H1 (cell line): ENCODE data around the gene YEATS2. TPM values are rescaled to one million over a fixed set of nuclear protein-coding genes. Genes with fewer than 3 reads are reported as not detected.

ENCODE experiments used
- CTCF ChIA-PET: fragments of 300-600 bp; sonication (Branson Sonifier 250); formaldehyde crosslinking; loops from one replicate; lab custom pipeline; 2021; ENCODE audit not compliant: partially characterized antibody; lab: Charles Lee
- POLR2A ChIA-PET: fragments of 300-600 bp; sonication (Branson Sonifier 250); formaldehyde crosslinking; loops from one replicate; lab custom pipeline; 2021; ENCODE audit warnings: inconsistent platforms; ENCODE audit not compliant: partially characterized antibody; lab: Charles Lee
- DNase-seq, 2 experiments: peaks; one replicate each; pipeline versions ENCODE4 v3.0.0 to v3.0.0-alpha.2; 2010 to 2022; ENCODE audit warnings: low spot score in 2 of 2, low read depth in 1 of 2, mixed read lengths in 1 of 2
- FAIRE-seq: peaks from 2 replicates; lab custom pipeline; 2011; peaks lifted over from hg19 to GRCh38; lab: Jason Lieb, UNC
- H2AFZ ChIP-seq: 2 replicates; pipeline ENCODE4 v1.8.1; 2012; ENCODE audit warnings: low read length, inconsistent platforms
- H2AK5ac ChIP-seq: 2 replicates; pipeline ENCODE4 v1.6.1; 2013; ENCODE audit warnings: low read depth, low read length
- H2BK120ac ChIP-seq: replicated peaks from 2 replicates; pipeline ENCODE3; 2013; ENCODE audit warnings: low read depth, low read length, inconsistent platforms
- H2BK12ac ChIP-seq: 2 replicates; pipeline ENCODE4 v1.6.1; 2013; ENCODE audit warnings: low read depth, low read length
- H2BK15ac ChIP-seq: 2 replicates; pipeline ENCODE4 v1.6.1; 2013; ENCODE audit warnings: low read length
- H2BK20ac ChIP-seq: 2 replicates; pipeline ENCODE4 v1.6.1; 2013; ENCODE audit warnings: low read length
- H2BK5ac ChIP-seq: 2 replicates; pipeline ENCODE4 v1.6.1; 2013; ENCODE audit warnings: low read depth, low read length
- H3K14ac ChIP-seq: 2 replicates; pipeline ENCODE4 v1.6.1; 2013; ENCODE audit warnings: inconsistent platforms; ENCODE audit not compliant: insufficient read length
- H3K18ac ChIP-seq: 2 replicates; pipeline ENCODE4 v1.6.1; 2013; ENCODE audit warnings: low read length; ENCODE audit errors: extremely low read depth
- H3K23ac ChIP-seq: 2 replicates; pipeline ENCODE4 v1.6.1; 2013; ENCODE audit warnings: inconsistent platforms; ENCODE audit not compliant: insufficient read length
- H3K23me2 ChIP-seq: 2 replicates; pipeline ENCODE4 v1.6.1; 2013; ENCODE audit warnings: low read depth, low read length
- H3K27ac ChIP-seq: 2 replicates; pipeline ENCODE4 v1.6.1; 2011; ENCODE audit warnings: low read depth, low read length, inconsistent platforms
- H3K27me3 ChIP-seq, 4 experiments: replicated peaks in 1 of 4; 1 replicate in 1 of 4; 2 replicates in 3 of 4; pipeline versions ENCODE4 v1.6.1 to v1.8.1; 2011 to 2013; ENCODE audit warnings: low read length in 3 of 4, mild to moderate bottlenecking in 3 of 4, inconsistent platforms in 2 of 4, mixed read lengths in 2 of 4, moderate library complexity in 1 of 4; ENCODE audit not compliant: control insufficient read depth in 3 of 4, insufficient read depth in 3 of 4; ENCODE audit errors: extremely low read depth in 1 of 4
- H3K36me3 ChIP-seq, 4 experiments: 2 replicates each; pipeline versions ENCODE4 v1.6.1 to v1.8.1; 2011 to 2013; ENCODE audit warnings: mild to moderate bottlenecking in 4 of 4, low read length in 3 of 4, moderate library complexity in 2 of 4, control low read depth in 1 of 4, inconsistent platforms in 1 of 4; ENCODE audit not compliant: insufficient read depth in 4 of 4, control insufficient read depth in 2 of 4
- H3K4ac ChIP-seq: replicated peaks from 2 replicates; pipeline ENCODE3; 2013; ENCODE audit warnings: low read length, low read depth, mixed read lengths, inconsistent platforms; ENCODE audit not compliant: insufficient read length
- H3K4me1 ChIP-seq, 4 experiments: replicated peaks in 1 of 4; 1 replicate in 1 of 4; 2 replicates in 3 of 4; pipeline versions ENCODE4 v1.6.1 to v1.8.1; 2011 to 2013; ENCODE audit warnings: low read length in 3 of 4, inconsistent platforms in 2 of 4, mixed read lengths in 1 of 4; ENCODE audit not compliant: insufficient read depth in 4 of 4, control insufficient read depth in 3 of 4
- H3K4me2 ChIP-seq, 2 experiments: 2 replicates each; pipeline versions ENCODE4 v1.6.1 to v1.8.1; 2011 to 2013; ENCODE audit warnings: low read depth in 2 of 2, low read length in 2 of 2, control low read depth in 1 of 2, inconsistent platforms in 1 of 2, mild to moderate bottlenecking in 1 of 2; ENCODE audit not compliant: insufficient read depth in 1 of 2
- H3K4me3 ChIP-seq, 4 experiments: fragments of 200-600, 300-600 bp in 1 of 4; sonication (generic), shearing (Covaris generic), sonication (Bioruptor Twin) in 1 of 4; 2 replicates each; pipeline versions ENCODE4 v1.5.1 to v1.8.1; 2011 to 2016; ENCODE audit warnings: low read length in 4 of 4, low read depth in 3 of 4, control low read depth in 2 of 4, inconsistent platforms in 2 of 4, mild to moderate bottlenecking in 2 of 4, mixed read lengths in 1 of 4, moderate library complexity in 1 of 4; ENCODE audit not compliant: insufficient read depth in 2 of 4; ENCODE audit errors: extremely low read depth in 1 of 4
- H3K56ac ChIP-seq: replicated peaks from 2 replicates; pipeline ENCODE3; 2013; ENCODE audit warnings: low read depth, mild to moderate bottlenecking, mixed read lengths, low read length, inconsistent platforms; ENCODE audit not compliant: insufficient read length
- H3K79me1 ChIP-seq: 2 replicates; pipeline ENCODE4 v1.6.1; 2013; ENCODE audit warnings: low read depth, low read length, control low read depth
- H3K79me2 ChIP-seq, 2 experiments: 2 replicates each; pipeline versions ENCODE4 v1.6.1 to v1.8.1; 2012 to 2013; ENCODE audit warnings: low read length in 2 of 2, mild to moderate bottlenecking in 2 of 2, inconsistent platforms in 1 of 2; ENCODE audit not compliant: insufficient read depth in 2 of 2, control insufficient read depth in 1 of 2
- H3K9ac ChIP-seq, 4 experiments: replicated peaks in 1 of 4; 1 replicate in 1 of 4; 2 replicates in 3 of 4; pipeline versions ENCODE4 v1.6.1 to v1.8.1; 2011 to 2013; ENCODE audit warnings: low read depth in 3 of 4, low read length in 3 of 4, control low read depth in 2 of 4, mild to moderate bottlenecking in 2 of 4, moderate library complexity in 2 of 4, inconsistent platforms in 1 of 4; ENCODE audit errors: extremely low read depth in 1 of 4
- H3K9me3 ChIP-seq, 2 experiments: 2 replicates each; pipeline versions ENCODE4 v1.6.1 to v1.8.1; 2012 to 2013; ENCODE audit warnings: mild to moderate bottlenecking in 2 of 2, moderate library complexity in 2 of 2, control low read depth in 1 of 2, inconsistent platforms in 1 of 2, low read depth in 1 of 2, low read length in 1 of 2, mixed read lengths in 1 of 2; ENCODE audit not compliant: insufficient read depth in 2 of 2
- H4K20me1 ChIP-seq, 2 experiments: replicated peaks in 1 of 2; 2 replicates each; pipeline versions ENCODE3 to v1.8.1; 2011 to 2013; ENCODE audit warnings: inconsistent platforms in 2 of 2, low read length in 2 of 2, mild to moderate bottlenecking in 1 of 2; ENCODE audit not compliant: insufficient read depth in 2 of 2, control insufficient read depth in 1 of 2
- H4K5ac ChIP-seq: 2 replicates; pipeline ENCODE4 v1.6.1; 2013; ENCODE audit warnings: low read length, low read depth, mixed read lengths, inconsistent platforms; ENCODE audit not compliant: insufficient read length
- H4K8ac ChIP-seq: 2 replicates; pipeline ENCODE4 v1.8.0; 2013; ENCODE audit warnings: mild to moderate bottlenecking, moderate library complexity, low read length, inconsistent platforms; ENCODE audit not compliant: insufficient read depth; ENCODE audit errors: extremely low read depth
- H4K91ac ChIP-seq: replicated peaks from 2 replicates; pipeline ENCODE3; 2013; ENCODE audit warnings: low read length, mixed read lengths, inconsistent platforms; ENCODE audit not compliant: insufficient read length
- EGR1 ChIP-seq: IDR thresholded peaks from 2 replicates; pipeline ENCODE4 v1.6.1; 2011; ENCODE audit warnings: low read depth, low read length, borderline replicate concordance
- WGBS, 2 experiments: shearing (Covaris generic) in 1 of 2; methylation state at CpG; one replicate each; pipeline versions ENCODE4 v1.1.6 to v1.1.7; 2013 to 2015; ENCODE audit warnings: low lambda C conversion rate in 2 of 2, mixed read lengths in 2 of 2, inconsistent platforms in 1 of 2, low coverage in 1 of 2, missing lambda C conversion rate in 1 of 2; ENCODE audit not compliant: insufficient replicate concordance in 2 of 2, insufficient coverage in 1 of 2, insufficient read length in 1 of 2; ENCODE audit errors: extremely low coverage in 1 of 2, missing lambda C conversion rate in 1 of 2; 5-methylcytosine and 5-hydroxymethylcytosine counted together
- polyA plus RNA-seq, 7 experiments: library from polyadenylated mRNA; depleted of rRNA in 3 of 7; stranded (reverse) in 5 of 7; unstranded in 2 of 7; fragments of >200 nt in 5 of 7; fragments of 200-250 nt in 2 of 7; gene quantifications; 1 replicate in 5 of 7; 2 replicates in 1 of 7; 4 replicates in 1 of 7; pipeline versions ENCODE4 v1.2.1 to v1.2.3, GENCODE V29; 2011 to 2013; ENCODE audit warnings: missing spikeins in 2 of 7, mixed read lengths in 2 of 7
- total RNA-seq: library from RNA; stranded (reverse); fragmentation: NEBNext Ultra II Directional; extraction: Animal tissue kit (Norgen Biotek cat#: 25700); gene quantifications from 2 replicates; pipeline ENCODE4 v1.2.1, GENCODE V29; 2021

YEATS2 gene
- total and polyA plus RNA-seq, 2 of the 8 experiments (the other 6 are each of a cell fraction or from before 2014, with no cell fraction given): 35.3 to 53.7 TPM

GRCh38 chr3:183743231-183743630 lies 45.6 kb downstream of the YEATS2 start:
- no peak overlapping the region for H2AK5ac ChIP-seq
- no peak overlapping the region for H3K18ac ChIP-seq
- TF ChIP-seq EGR1: no peak
- H4K8ac ChIP-seq: no peak overlapping the region
- H3K9me3 ChIP-seq: peaks cover 0 to 2% of the 10 kb centered on the region in 2 experiments; a peak in 2 of 4 replicates
- H3K27me3 ChIP-seq: no peaks in the 10 kb centered on the region
- H4K5ac ChIP-seq: no peak overlapping the region
- H3K23me2 ChIP-seq: no peaks in the 10 kb centered on the region
- no peaks in the 10 kb centered on the region; a peak in 1 of 4 replicates for H3K79me2 ChIP-seq
- H3K4me3 ChIP-seq: no peak overlapping the region
- H3K4ac ChIP-seq: no peak overlapping the region
- POLR2A ChIA-PET: interaction anchor here (0.5 kb wide), 1 partner anchor 627 kb away, joined by 5 read pairs; no protein-coding TSS in a partner anchor
- H3K79me1 ChIP-seq: peaks cover 2% of the 10 kb centered on the region; the same call in 1 of the 2 replicates
- no peak overlapping the region for H2BK20ac ChIP-seq
- no peak overlapping the region for H2BK12ac ChIP-seq
- H3K9ac ChIP-seq: no peak overlapping the region
- H3K4me1 ChIP-seq: peaks cover 0 to 5% (median 2%) of the 10 kb centered on the region in 4 experiments; a peak in 3 of 7 replicates
- no peak overlapping the region for H2BK120ac ChIP-seq
- no peak overlapping the region for H4K91ac ChIP-seq
- CTCF ChIA-PET: no interaction called here
- H3K23ac ChIP-seq: no peak overlapping the region
- H3K36me3 ChIP-seq: peaks cover 0 to 36% (median 16%) of the 10 kb centered on the region in 4 experiments; a peak in 6 of 8 replicates
- no peaks in the 10 kb centered on the region for H4K20me1 ChIP-seq
- DNase-seq: no peak
- H3K4me2 ChIP-seq: no peak overlapping the region
- no peak overlapping the region for H3K14ac ChIP-seq
- no peak overlapping the region for H2AFZ ChIP-seq
- WGBS, 2 experiments: 89% methylated on average over 7 of the region's 7 CpGs; no CpG with 5 or more reads in 1 of the 2 experiments
- H2BK5ac ChIP-seq: no peak overlapping the region
- no peak overlapping the region for H2BK15ac ChIP-seq
- FAIRE-seq: no peak
- no peak overlapping the region for H3K27ac ChIP-seq
- H3K56ac ChIP-seq: no peak overlapping the region
